OCI-LY3 (cell line): ENCODE measurements around the gene BTBD9.

Source experiments
- CTCF ChIP-seq: fragments of 200-600, 300-600 bp; sonication (generic); IDR thresholded peaks from 2 replicates; pipeline ENCODE4 v1.5.1; 2014; ENCODE audit warnings: antibody characterized with exemption, low read length, low read depth
- EZH2phosphoT487 ChIP-seq: fragments of 200-600 bp; shearing (Covaris generic); IDR thresholded peaks from 2 replicates; pipeline ENCODE4 v1.6.1; 2018; ENCODE audit warnings: antibody characterized with exemption, mixed run types, low read depth

- TF ChIP-seq CTCF (no peak), EZH2phosphoT487 (no peak)
Observed at GRCh38 chr6:38233161-38233791, 406.5 kb downstream of the BTBD9 start.
